ENCODE measurements around the gene PABPN1L. TPM values are rescaled to one million over a fixed set of nuclear protein-coding genes. Genes with fewer than 3 reads are reported as not detected.

Gene PABPN1L
- polyA plus RNA-seq, 1 experiment, result not detected

DNA sequence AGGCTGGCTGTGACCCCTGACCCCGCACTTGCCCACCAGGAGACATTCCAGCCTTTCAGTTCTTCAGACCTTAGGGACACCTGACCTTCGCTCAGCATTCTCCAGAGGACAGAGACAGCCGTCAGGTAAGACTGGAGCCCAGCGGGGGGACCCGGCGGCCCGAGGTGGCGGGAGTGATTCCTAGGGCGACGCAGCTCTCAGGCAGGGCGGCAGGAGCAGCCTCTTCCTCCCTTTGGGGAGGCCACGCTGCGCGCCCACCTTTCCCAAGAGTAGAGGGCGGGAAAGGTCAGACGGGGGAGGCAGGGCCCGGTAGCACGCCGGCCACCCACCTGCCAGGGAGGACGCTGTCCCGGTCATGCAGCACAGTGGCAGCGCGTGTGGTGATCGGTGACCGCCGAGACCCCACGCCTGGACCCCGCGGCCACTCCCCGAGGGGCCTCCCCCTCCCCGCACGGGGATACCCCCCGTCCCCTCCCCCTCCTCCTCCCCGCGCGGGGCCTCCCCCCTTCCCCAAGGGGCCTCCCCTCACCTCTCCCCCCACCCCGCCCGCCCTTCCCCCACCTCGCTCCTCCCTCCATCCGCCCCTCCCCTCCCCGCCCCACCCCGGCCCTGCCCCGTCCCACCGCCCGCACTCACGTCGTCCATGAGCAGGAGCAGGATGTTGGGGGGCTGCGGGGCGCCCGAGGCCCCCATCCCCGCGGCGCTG lies 10.2 kb downstream of the PABPN1L start:
- Histone ChIP-seq H3K4me3 (ENCODE audit: low read depth, low read length) (peak overlapping the region; percentile 74), H3K27me3 (ENCODE audit: control insufficient read depth, insufficient read depth, low read length) (no peaks in the 10 kb centered on the region), H3K27ac (ENCODE audit: low read depth, low read length) (no peak overlapping the region), H3K9me3 (ENCODE audit: control insufficient read depth, insufficient read depth, low read length) (no peaks in the 10 kb centered on the region; the same call in 1 of the 2 replicates)
- TF ChIP-seq CTCF (IDR thresholded peaks at IDR 0.05; ENCODE audit: low read depth, low read length), result no peak
- ChIA-PET POLR2A (interaction anchor here (0.7 to 1.0 kb wide), 3 partner anchors 9 to 44 kb away, joined by 3 to 4 read pairs (median 3); partner anchors contain the start of gene APRT), CTCF (interaction anchor here (1.2 to 1.5 kb wide), 2 partner anchors 37 to 315 kb away, joined by 3 to 4 read pairs; no protein-coding TSS in a partner anchor)
- no peak for DNase-seq (ENCODE audit: low read depth, low spot score)

DNA sequence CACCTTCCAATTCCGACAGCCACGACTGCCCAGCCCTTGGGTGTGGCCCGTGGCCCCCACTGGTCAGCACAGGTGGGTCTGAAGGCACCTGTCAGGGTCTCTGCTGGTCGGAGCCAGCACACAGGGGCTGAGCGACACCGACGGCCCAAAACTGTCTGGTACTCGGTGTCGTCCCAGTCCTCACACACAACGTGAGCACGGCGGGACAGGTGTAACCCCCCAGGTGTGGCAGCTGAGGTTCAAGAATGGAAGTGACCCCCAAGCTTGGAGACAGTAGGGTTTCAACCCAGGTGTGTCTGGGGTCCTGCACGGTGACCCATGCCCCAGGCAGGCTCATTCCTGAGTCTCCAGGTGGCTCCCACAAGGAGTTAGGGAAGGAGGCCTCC lies 10.7 kb downstream of the PABPN1L start:
- Histone ChIP-seq H3K9me3 (ENCODE audit: control insufficient read depth, insufficient read depth, low read length) (no peaks in the 10 kb centered on the region; the same call in 1 of the 2 replicates), H3K27ac (ENCODE audit: low read depth, low read length) (no peak overlapping the region), H3K27me3 (ENCODE audit: control insufficient read depth, insufficient read depth, low read length) (no peaks in the 10 kb centered on the region), H3K4me3 (ENCODE audit: low read depth, low read length) (peak overlapping the region; percentile 74)
- TF ChIP-seq CTCF (IDR thresholded peaks at IDR 0.05; ENCODE audit: low read depth, low read length), result no peak
- ChIA-PET POLR2A (no interaction called here), CTCF (no interaction called here)
- no peak for DNase-seq (ENCODE audit: low read depth, low spot score)

GRCh38 chr16:88855176-88855575 lies 11.3 kb downstream of the PABPN1L start:
- POLR2A ChIA-PET, result no interaction called here

DNA sequence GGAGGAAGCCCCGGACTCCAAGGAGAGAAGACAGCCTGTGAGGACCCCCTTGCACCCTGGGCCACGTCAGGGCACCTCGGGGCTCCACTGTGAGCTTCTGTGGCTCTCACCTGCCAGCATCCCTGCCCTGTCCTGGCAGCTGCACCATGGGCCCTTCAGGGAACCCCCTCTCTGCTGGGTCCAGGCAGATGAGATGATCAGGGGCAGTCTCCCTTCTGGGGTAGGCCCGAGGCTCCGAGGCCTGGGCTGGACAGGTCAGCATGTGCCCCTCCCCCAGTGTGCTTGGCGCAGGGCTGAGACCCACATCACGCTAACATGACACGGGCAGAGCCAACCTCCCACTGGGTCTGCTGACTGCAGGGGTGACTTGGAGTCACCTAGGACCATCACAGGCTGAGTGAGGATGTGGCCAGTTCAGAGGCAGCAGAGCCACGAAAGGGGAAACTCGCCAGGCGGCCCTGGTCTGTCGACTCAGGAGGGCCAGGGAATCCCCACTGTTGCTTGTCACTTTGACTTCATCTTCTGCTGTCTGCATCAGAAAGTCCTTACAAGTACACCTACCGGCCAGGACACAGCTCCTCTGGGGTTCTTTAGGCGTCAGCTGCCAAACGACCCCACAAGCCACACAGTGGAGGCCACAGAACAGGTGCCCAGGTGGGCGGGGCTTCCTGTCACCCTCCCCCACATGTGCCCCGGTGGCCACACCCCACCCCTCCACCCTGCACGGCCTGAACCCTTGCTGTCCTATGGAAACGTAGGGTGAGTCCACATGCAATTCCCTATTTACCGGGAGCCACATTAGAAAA lies 12.0 kb downstream of the PABPN1L start:
- TF ChIP-seq CTCF (IDR thresholded peaks at IDR 0.05; ENCODE audit: low read depth, low read length), result no peak
- POLR2A ChIA-PET, result interaction anchor here (0.6 kb wide), 1 partner anchor 406 kb away, joined by 3 read pairs; no protein-coding TSS in a partner anchor
- H3K4me3 ChIP-seq (ENCODE audit: low read depth, low read length), result no peak overlapping the region

More at GRCh38 chr16:88855176-88855575, 11.3 kb downstream of the PABPN1L start:
- Histone ChIP-seq H3K27ac (ENCODE audit: low read depth, low read length) (no peak overlapping the region), H3K9me3 (ENCODE audit: control insufficient read depth, insufficient read depth, low read length) (no peaks in the 10 kb centered on the region; the same call in 1 of the 2 replicates), H3K27me3 (ENCODE audit: control insufficient read depth, insufficient read depth, low read length) (no peaks in the 10 kb centered on the region), H3K4me3 (ENCODE audit: low read depth, low read length) (no peak overlapping the region)
- CTCF ChIA-PET, result no interaction called here
- no peak for TF ChIP-seq CTCF (IDR thresholded peaks at IDR 0.05; ENCODE audit: low read depth, low read length)
- DNase-seq (ENCODE audit: low read depth, low spot score), result no peak

More for the DNA sequence above, 12.0 kb downstream of the PABPN1L start:
- CTCF ChIA-PET, result interaction anchor here (2.3 kb wide), 1 partner anchor 117 kb away, joined by 19 read pairs; no protein-coding TSS in a partner anchor
- Histone ChIP-seq H3K27ac (ENCODE audit: low read depth, low read length) (no peak overlapping the region), H3K9me3 (ENCODE audit: control insufficient read depth, insufficient read depth, low read length) (no peaks in the 10 kb centered on the region; the same call in 1 of the 2 replicates), H3K27me3 (ENCODE audit: control insufficient read depth, insufficient read depth, low read length) (no peaks in the 10 kb centered on the region)
- no peak for DNase-seq (ENCODE audit: low read depth, low spot score)
